ENCODE measurements around the gene TPCN1.

Gene TPCN1

DNA sequence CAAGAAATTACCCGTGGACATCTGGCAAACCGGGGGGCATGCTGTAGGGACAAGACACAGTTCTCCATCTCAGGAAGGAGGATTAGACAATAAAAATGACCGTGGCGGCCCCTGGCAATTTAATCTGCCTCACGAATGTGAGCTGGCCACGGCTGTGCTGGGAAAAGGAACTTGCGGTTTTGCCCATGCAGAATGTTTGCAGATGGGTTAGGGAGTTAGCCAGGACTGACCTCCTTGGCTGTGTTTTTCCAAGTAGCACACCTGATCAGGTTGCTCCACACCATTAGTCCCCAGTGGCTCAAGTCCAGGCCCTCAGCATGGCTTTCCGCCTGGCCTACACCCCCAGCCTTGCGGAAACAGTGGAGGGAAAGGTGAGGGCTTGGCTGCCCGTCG lies 20.8 kb downstream of the TPCN1 start:
- no peak for DNase-seq (ENCODE audit: low read depth)

- no peak for DNase-seq (ENCODE audit: low read depth)
These were observed 21.3 kb downstream of the TPCN1 start for GRCh38 chr12:113242560-113242959.

DNA sequence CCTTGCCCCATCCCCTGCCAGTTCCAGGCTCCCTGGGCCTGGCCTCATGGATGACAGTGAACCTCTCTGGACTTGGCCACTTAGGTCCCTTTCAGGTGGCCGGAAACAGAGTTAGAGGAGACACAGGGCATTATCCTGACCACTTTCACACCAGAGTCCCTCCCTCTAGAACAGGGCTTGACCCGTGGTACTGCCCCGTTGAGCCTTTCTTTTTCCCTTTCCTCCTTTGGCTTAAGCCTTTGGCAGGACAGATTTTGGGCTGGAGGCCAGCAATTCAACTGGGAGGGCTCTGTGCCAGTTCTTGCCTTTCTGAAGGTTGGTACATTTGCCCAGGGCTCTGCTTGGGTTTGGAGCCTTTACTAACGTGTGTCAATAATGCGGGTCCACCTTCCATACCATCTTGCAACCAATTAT lies 22.8 kb downstream of the TPCN1 start:
- no peak for DNase-seq (ENCODE audit: low read depth)

GRCh38 chr12:113244478-113244958 lies 23.3 kb downstream of the TPCN1 start:
- DNase-seq (ENCODE audit: low read depth): no peak

DNA sequence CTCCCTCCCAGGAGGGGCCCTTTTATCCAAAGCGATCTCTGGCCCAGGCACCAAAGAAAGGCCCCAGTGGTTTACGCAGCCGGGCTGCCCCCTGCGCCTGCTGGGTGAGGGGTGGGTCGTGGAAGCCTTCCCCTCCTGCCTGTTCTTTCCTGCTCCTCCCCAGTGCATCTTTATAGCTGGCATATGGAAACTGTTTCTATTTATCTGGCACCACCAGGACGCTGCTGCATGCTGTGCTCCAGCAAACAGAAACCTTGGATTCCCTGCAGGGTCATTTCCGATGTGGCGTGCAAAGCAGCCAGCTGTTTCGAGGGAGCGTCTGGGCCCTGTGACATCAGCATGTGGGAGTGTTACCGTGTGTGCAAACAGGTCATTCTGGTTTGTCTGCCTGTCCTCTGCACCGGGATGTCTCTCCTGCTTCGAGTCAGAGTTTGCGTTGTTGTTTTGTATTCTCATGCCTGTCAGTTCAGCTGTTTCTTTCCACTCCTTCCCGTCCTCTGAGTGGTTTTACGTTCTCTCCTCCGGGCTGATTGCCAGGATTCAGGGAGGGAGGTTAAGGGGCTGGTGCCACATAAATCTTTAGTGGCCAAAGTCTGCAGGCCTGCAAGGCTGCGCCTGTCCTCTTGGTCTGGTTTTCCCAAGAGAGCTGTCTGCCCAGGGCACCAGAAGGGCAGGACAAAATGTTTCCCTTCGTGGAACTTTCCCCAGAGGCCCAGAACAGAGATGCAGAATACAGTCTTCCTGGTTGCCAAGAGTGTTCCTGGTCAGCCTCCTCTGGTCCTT lies 24.6 kb downstream of the TPCN1 start:
- no peak for DNase-seq (ENCODE audit: low read depth)

GRCh38 chr12:113246478-113247122 lies 25.3 kb downstream of the TPCN1 start:
- no peak for DNase-seq (ENCODE audit: low read depth)

DNA sequence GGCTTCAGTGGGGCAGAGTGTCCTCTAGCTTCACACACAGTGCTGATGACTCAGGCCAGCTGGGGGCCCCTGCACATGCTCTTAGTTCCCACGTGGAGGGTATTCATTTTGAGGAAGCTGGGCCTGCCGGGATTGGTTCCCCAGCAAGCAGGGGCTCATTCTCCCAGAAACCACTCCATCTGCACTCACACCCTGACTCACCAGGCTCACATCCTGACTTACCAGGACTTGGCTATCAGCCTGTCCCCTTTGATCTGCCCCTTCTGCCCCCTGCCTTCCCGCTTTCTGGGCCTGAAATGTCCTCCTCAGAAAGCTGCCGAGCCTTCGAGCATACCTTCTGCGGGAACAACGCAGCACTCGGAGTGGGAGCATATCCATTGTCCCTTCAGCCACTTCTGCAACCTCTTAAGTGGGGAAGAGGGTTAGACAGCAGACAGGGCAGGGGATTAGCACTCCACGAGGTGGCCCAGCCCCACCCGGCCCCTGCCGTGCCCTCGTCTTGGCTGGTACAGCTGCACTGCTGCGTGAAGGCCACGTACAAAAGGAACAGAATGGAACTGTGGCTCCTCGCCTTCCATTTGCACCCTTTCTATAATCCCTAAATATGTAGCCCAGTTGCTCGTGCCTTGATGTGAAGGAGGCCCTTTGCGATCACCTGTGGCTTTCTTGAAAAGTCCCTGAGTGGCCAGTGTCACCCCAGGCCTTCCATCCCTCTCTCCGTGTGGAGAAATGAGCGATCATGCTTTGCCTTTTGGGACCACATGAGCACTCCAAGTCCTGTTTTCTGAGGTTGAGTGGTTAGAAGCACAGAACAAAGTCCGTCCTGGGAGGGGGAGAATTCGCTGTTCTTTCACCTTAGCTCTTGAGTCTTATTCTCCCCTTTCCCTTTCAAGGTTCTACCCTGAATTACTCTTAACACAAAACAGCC lies 26.1 kb downstream of the TPCN1 start:
- no peak for DNase-seq (ENCODE audit: low read depth)

- no peak for DNase-seq (ENCODE audit: low read depth)
These were observed 27.0 kb downstream of the TPCN1 start for GRCh38 chr12:113248051-113248825.

DNA sequence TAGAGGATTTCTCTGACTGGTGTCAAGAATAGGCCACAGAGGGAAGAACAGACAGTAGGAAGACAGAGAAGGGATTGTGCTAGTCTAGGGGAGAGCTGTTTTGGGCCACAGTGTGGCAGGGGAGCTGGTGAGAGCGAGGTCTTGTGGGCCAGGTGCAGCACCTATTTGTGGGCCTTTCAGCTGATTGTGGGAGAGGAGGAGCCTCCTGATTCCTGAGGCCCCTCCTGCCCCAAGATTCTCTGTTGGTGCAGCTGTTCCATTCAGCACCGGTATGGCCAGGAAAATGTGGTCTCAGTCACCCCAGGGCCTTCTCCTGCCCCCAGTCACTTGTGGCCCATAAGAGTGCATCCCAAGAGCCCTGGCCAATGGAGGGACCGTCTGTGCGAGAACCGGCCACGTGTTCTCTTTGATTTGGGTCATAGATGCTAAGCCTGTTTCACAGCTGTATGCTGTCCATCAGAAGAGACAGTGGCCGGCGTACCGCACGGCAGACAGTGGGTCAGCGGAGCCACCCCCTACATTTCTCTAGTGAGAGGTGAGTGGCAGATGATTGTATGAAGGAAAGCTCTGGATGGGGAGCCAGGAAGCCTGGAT lies 27.7 kb downstream of the TPCN1 start:
- no peak for DNase-seq (ENCODE audit: low read depth)

DNA sequence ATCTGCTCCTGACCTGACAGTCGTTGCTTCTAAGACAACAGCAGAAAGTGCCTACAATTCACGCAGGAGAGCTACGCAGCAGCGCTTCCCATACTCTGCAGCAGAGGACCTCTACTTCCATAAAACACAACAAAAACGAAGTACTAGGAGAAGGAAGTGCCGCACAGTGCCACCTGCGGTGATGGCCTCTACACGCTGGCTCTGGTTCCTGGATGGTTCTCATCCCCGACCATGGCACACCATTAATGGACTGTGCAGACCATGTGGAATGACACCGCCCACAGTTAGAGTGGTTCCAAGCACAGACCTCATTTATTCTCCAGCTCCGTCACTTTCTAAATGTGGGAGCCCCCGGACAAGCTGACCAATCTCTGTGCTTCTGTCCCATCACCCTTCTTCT lies 28.3 kb downstream of the TPCN1 start:
- DNase-seq (ENCODE audit: low read depth): no peak

DNA sequence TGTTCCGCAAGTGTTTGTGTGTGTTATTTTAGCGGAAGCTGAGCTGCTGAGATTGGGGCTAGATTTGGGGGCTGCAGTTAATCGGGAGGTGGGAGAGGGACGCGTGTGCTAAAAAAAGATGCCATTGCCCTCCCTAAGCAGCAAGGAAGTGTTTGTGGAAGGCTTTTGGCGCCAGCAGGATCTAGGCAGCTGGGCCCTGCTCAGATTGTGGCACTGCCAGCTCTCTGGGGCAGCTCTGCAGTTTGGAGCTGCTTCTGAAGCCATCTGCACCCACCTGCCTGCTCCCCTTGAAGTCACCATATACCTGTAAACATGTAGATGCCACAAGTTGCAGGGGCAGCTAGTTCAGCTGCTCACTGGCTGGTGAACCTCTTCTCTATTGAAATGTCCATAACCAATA lies 28.8 kb downstream of the TPCN1 start:
- DNase-seq (ENCODE audit: low read depth): no peak

GRCh38 chr12:113251404-113252070 lies 30.3 kb downstream of the TPCN1 start:
- no peak for DNase-seq (ENCODE audit: low read depth)

DNA sequence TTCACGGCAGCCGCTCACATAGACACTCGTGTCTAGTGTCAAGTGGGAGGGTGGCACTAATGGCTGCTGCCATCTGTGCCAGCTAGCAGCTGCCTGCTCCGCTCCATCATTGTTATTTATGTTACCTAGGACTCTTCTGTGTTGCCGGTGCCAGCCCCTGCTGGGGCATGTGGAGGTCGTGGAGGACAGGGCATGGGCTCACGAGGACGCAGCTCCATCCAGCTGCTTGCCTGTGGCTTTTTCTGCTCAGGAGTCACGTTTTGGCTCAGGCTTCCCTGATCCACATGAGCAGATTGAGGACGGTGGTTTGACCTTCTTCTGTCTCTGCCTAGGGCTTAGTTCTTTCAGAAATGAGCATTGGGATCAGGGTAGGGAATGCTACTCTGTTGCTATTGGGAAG lies 31.2 kb downstream of the TPCN1 start:
- DNase-seq (ENCODE audit: low read depth): no peak

GRCh38 chr12:113253532-113254285 lies 32.4 kb downstream of the TPCN1 start:
- DNase-seq (ENCODE audit: low read depth): no peak

DNA sequence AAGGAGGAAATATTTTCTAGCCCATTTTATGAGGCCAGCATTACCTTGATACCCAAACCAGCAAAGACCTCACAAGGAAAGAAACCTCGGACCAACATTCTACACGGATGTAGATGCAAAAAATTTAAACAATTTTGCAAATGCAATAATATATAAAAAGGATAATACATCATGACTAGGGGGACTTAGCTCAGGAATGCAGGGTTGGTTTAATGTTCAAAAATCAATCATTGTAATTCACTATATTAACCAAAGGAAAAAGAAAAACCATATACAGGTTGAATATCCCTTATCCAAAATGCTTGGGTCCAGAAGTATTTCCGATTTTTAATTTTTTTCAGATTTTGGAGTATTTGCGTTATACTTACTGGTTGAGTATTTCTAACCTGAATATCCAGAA lies 33.0 kb downstream of the TPCN1 start:
- DNase-seq (ENCODE audit: low read depth): no peak

DNA sequence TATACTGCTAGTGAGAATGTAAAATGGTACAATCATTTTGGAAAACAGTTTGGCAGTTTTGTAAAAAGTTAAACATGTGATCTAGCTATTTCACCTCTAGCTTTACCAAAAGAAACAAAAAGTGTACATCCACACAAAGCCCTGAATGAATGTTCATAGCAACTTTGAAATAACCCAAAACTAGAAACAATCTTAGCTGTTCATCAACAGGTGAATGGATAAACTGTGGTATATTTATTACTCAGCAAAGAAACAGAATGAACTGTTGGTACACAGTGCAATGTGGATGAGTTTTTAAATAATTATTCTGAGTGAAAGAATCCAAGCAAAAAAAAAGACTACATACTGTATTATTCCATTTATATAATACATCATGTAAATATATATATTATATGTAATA lies 36.3 kb downstream of the TPCN1 start:
- DNase-seq (ENCODE audit: low read depth): no peak

DNA sequence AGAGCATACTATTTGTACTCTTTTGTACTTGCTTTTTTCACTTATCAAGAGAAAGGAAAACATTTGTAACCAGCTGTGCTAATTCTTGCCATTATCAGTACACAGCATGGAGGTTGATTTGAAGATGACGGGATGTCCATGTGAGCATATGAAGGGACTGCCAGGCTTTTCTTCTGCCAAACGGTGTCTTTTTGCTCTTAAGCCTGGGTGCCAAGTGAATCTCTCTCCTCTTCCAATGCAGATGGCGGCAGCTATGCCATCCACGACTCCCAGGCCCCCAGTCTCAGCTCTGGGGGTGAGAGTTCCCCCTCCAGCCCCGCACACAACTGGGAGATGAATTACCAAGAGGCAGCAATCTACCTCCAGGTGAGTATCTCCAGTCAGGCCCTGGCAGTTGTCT lies 38.9 kb downstream of the TPCN1 start:
- DNase-seq (ENCODE audit: low read depth): no peak

DNA sequence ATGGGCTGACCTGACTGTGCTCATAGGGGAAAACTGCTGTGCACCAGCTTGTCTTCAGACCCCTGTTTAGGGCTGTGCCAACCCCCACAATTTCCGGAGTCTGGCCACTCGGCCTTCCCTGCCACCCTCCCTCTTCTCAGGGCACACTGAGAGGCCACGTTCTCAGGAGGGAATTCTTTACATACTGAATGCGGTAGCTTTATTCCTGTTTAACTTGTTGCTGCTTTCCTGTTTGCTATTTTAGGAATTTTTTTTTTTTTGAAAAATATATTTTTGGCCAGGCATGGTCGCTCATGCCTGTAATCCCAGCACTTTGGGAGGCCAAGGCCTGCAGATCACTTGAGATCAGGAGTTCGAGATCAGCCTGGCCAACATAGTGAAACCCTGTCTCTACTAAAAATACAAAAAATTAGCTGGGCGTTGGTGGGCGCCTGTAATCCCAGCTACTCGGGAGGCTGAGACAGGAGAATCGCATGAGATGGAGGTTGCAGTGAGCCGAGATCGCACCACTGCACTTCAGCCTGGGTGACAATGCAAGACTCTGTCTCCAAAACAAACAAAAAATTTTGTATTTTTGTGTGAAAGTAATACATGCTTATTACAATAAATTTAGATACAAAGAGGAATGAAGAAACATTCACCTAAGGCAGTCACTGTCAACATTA lies 39.5 kb downstream of the TPCN1 start:
- DNase-seq (ENCODE audit: low read depth): no peak

DNA sequence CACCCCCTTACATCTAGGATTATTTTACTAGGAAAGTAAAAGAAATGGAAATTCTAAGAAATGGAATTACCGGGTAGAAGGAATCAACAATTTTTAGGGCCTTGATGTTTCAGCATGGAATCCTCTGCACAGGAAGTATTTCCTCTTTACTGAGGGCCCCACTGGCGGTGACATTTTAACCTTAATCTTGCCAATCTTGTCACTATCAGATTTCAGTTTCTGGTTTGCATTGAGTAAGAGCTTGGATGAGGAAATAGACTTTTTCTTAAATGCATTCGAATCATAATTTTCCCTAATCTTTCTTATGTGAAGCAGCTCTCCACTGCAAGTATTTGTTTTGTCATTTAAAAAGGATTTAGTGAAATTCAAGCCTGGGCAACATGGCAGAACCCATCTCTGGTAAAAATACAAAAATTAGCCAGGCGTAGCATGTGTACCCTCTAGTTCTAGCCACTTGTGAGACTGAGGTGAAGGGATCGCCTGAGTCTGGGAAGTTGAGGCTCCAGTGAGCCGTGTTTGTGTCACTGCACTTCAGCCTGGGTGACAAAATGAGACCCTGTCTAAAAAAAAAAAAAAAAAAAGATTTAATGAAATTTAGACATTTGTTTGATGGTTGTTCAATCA lies 40.7 kb downstream of the TPCN1 start:
- DNase-seq (ENCODE audit: low read depth): no peak

Data from activated T-helper 9 cell treated with anti-CD3 and anti-CD28 coated beads, Interleukin-2, amount 50 U/mL, for 16 hours (primary cell).